GM23338 (cell line): ENCODE measurements around the gene SPOCK2.

ENCODE experiments used
- CREB1 ChIP-seq: fragments of 250-450 bp; sonication (Bioruptor Pico); IDR thresholded peaks from 2 replicates; pipeline ENCODE4 v1.5.0; 2020; ENCODE audit warnings: low read depth, mild to moderate bottlenecking, moderate library complexity
- CTCF ChIP-seq, 2 experiments: fragments of 200-600 bp in 1 of 2; sonication (generic) in 1 of 2; conservative IDR thresholded peaks; 2 replicates each; pipeline versions ENCODE4 v1.5.1 to v1.6.1; 2016 to 2017; ENCODE audit warnings: antibody characterized with exemption in 2 of 2, low read depth in 2 of 2, mild to moderate bottlenecking in 2 of 2, moderate library complexity in 1 of 2
- EZH2 ChIP-seq: fragments of 200-600 bp; sonication (generic); IDR thresholded peaks from one replicate; pipeline ENCODE4 v1.8.0; 2017; ENCODE audit warnings: antibody characterized with exemption, mild to moderate bottlenecking, low read depth; ENCODE audit not compliant: unreplicated experiment
- EZH2phosphoT487 ChIP-seq: fragments of 200-600 bp; sonication (generic); IDR thresholded peaks from one replicate; pipeline ENCODE4 v1.8.1; 2018; ENCODE audit warnings: antibody characterized with exemption; ENCODE audit not compliant: unreplicated experiment
- POLR2AphosphoS5 ChIP-seq: IDR thresholded peaks from 2 replicates; pipeline ENCODE4 v1.6.1; 2016; ENCODE audit warnings: antibody characterized with exemption, low read depth
- ZNF331 ChIP-seq: fragments of 250-450 bp; sonication (Bioruptor Pico); IDR thresholded peaks from 2 replicates; pipeline ENCODE4 v1.5.0; 2020; ENCODE audit warnings: low read depth, mild to moderate bottlenecking, moderate library complexity
- TF ChIP-seq, protein P1 (sequence below): IDR thresholded peaks from 2 replicates; pipeline ENCODE4 v1.6.1; 2016; ENCODE audit warnings: antibody characterized with exemption
- TF ChIP-seq, protein P2 (sequence below): IDR thresholded peaks from one replicate; pipeline ENCODE4 v1.6.1; 2018; ENCODE audit warnings: antibody characterized with exemption; ENCODE audit not compliant: unreplicated experiment
- TF ChIP-seq, protein P3 (sequence below): fragments of 250-450 bp; sonication (Bioruptor Pico); IDR thresholded peaks from 2 replicates; pipeline ENCODE4 v1.5.0; 2020; ENCODE audit warnings: mild to moderate bottlenecking, moderate library complexity

- no peak for TF ChIP-seq CTCF (conservative IDR thresholded peaks at IDR 0.05; ENCODE audit: low read depth in 2 of 2)
- no peak for TF ChIP-seq POLR2AphosphoS5
- TF ChIP-seq, protein P1, sequence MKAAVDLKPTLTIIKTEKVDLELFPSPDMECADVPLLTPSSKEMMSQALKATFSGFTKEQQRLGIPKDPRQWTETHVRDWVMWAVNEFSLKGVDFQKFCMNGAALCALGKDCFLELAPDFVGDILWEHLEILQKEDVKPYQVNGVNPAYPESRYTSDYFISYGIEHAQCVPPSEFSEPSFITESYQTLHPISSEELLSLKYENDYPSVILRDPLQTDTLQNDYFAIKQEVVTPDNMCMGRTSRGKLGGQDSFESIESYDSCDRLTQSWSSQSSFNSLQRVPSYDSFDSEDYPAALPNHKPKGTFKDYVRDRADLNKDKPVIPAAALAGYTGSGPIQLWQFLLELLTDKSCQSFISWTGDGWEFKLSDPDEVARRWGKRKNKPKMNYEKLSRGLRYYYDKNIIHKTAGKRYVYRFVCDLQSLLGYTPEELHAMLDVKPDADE, result no peak
- no peak for TF ChIP-seq CREB1 (CRISPR knock-in tag)
- TF ChIP-seq EZH2, result no peak
- TF ChIP-seq EZH2phosphoT487, result no peak
- TF ChIP-seq, protein P2, sequence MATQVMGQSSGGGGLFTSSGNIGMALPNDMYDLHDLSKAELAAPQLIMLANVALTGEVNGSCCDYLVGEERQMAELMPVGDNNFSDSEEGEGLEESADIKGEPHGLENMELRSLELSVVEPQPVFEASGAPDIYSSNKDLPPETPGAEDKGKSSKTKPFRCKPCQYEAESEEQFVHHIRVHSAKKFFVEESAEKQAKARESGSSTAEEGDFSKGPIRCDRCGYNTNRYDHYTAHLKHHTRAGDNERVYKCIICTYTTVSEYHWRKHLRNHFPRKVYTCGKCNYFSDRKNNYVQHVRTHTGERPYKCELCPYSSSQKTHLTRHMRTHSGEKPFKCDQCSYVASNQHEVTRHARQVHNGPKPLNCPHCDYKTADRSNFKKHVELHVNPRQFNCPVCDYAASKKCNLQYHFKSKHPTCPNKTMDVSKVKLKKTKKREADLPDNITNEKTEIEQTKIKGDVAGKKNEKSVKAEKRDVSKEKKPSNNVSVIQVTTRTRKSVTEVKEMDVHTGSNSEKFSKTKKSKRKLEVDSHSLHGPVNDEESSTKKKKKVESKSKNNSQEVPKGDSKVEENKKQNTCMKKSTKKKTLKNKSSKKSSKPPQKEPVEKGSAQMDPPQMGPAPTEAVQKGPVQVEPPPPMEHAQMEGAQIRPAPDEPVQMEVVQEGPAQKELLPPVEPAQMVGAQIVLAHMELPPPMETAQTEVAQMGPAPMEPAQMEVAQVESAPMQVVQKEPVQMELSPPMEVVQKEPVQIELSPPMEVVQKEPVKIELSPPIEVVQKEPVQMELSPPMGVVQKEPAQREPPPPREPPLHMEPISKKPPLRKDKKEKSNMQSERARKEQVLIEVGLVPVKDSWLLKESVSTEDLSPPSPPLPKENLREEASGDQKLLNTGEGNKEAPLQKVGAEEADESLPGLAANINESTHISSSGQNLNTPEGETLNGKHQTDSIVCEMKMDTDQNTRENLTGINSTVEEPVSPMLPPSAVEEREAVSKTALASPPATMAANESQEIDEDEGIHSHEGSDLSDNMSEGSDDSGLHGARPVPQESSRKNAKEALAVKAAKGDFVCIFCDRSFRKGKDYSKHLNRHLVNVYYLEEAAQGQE, result no peak
- TF ChIP-seq ZNF331 (CRISPR knock-in tag), result no peak
- TF ChIP-seq, protein P3, sequence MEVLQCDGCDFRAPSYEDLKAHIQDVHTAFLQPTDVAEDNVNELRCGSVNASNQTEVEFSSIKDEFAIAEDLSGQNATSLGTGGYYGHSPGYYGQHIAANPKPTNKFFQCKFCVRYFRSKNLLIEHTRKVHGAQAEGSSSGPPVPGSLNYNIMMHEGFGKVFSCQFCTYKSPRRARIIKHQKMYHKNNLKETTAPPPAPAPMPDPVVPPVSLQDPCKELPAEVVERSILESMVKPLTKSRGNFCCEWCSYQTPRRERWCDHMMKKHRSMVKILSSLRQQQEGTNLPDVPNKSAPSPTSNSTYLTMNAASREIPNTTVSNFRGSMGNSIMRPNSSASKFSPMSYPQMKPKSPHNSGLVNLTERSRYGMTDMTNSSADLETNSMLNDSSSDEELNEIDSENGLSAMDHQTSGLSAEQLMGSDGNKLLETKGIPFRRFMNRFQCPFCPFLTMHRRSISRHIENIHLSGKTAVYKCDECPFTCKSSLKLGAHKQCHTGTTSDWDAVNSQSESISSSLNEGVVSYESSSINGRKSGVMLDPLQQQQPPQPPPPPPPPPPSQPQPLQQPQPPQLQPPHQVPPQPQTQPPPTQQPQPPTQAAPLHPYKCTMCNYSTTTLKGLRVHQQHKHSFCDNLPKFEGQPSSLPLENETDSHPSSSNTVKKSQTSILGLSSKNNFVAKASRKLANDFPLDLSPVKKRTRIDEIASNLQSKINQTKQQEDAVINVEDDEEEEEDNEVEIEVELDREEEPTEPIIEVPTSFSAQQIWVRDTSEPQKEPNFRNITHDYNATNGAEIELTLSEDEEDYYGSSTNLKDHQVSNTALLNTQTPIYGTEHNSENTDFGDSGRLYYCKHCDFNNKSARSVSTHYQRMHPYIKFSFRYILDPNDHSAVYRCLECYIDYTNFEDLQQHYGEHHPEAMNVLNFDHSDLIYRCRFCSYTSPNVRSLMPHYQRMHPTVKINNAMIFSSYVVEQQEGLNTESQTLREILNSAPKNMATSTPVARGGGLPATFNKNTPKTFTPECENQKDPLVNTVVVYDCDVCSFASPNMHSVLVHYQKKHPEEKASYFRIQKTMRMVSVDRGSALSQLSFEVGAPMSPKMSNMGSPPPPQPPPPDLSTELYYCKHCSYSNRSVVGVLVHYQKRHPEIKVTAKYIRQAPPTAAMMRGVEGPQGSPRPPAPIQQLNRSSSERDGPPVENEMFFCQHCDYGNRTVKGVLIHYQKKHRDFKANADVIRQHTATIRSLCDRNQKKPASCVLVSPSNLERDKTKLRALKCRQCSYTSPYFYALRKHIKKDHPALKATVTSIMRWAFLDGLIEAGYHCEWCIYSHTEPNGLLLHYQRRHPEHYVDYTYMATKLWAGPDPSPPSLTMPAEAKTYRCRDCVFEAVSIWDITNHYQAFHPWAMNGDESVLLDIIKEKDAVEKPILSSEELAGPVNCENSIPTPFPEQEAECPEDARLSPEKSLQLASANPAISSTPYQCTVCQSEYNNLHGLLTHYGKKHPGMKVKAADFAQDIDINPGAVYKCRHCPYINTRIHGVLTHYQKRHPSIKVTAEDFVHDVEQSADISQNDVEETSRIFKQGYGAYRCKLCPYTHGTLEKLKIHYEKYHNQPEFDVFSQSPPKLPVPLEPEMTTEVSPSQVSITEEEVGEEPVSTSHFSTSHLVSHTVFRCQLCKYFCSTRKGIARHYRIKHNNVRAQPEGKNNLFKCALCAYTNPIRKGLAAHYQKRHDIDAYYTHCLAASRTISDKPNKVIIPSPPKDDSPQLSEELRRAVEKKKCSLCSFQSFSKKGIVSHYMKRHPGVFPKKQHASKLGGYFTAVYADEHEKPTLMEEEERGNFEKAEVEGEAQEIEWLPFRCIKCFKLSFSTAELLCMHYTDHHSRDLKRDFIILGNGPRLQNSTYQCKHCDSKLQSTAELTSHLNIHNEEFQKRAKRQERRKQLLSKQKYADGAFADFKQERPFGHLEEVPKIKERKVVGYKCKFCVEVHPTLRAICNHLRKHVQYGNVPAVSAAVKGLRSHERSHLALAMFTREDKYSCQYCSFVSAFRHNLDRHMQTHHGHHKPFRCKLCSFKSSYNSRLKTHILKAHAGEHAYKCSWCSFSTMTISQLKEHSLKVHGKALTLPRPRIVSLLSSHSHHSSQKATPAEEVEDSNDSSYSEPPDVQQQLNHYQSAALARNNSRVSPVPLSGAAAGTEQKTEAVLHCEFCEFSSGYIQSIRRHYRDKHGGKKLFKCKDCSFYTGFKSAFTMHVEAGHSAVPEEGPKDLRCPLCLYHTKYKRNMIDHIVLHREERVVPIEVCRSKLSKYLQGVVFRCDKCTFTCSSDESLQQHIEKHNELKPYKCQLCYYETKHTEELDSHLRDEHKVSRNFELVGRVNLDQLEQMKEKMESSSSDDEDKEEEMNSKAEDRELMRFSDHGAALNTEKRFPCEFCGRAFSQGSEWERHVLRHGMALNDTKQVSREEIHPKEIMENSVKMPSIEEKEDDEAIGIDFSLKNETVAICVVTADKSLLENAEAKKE (CRISPR knock-in tag), result no peak
These were observed 20.8 kb downstream of the SPOCK2 start for GRCh38 chr10:72067463-72068125.
